Thyroid gland (tissue), 4 donors: ENCODE data around the gene TCOF1. TPM values are rescaled to one million over a fixed set of nuclear protein-coding genes. Genes with fewer than 3 reads are reported as not detected.

Experiments used
- DNase-seq, 2 donors: peaks; one replicate each; pipeline ENCODE4 v3.0.0-alpha.2; 2019
- H3K27ac ChIP-seq, 3 donors: fragments of 200-600 bp; sonication (generic); 1 replicate in 2 of 3; 2 replicates in 1 of 3; pipeline ENCODE4 v1.5.1; 2016 to 2019; ENCODE audit warnings: mild to moderate bottlenecking in 1 of 3, moderate library complexity in 1 of 3
- H3K27me3 ChIP-seq: fragments of 200-600 bp; sonication (generic); one replicate; pipeline ENCODE4 v1.5.1; 2019
- H3K36me3 ChIP-seq, 2 donors: fragments of 200-600 bp; sonication (generic); one replicate each; pipeline ENCODE4 v1.5.1; 2016 to 2019
- H3K4me1 ChIP-seq, 2 donors: fragments of 200-600 bp; sonication (generic); one replicate each; pipeline ENCODE4 v1.5.1; 2017 to 2019
- H3K4me3 ChIP-seq, 3 donors: fragments of 200-600 bp; sonication (generic); replicated peaks in 1 of 3; 1 replicate in 2 of 3; 2 replicates in 1 of 3; pipeline ENCODE4 v1.5.1; 2016; ENCODE audit warnings: mild to moderate bottlenecking in 1 of 3
- H3K9me3 ChIP-seq: fragments of 200-600 bp; sonication (generic); one replicate; pipeline ENCODE4 v1.5.1; 2017
- CTCF ChIP-seq, 6 experiments: fragments of 200-600 bp in 3 of 6; fragments of 450-650 bp in 3 of 6; sonication (generic) in 3 of 6; IDR thresholded peaks; one replicate each; pipeline ENCODE4 v1.5.1; 2016 to 2019; ENCODE audit warnings: antibody characterized with exemption in 6 of 6, mild to moderate bottlenecking in 2 of 6, inconsistent platforms in 1 of 6, moderate library complexity in 1 of 6
- POLR2A ChIP-seq, 2 donors: fragments of 450-650 bp; IDR thresholded peaks; one replicate each; pipeline ENCODE4 v1.6.1; 2017; ENCODE audit warnings: antibody characterized with exemption in 2 of 2, mild to moderate bottlenecking in 2 of 2, moderate library complexity in 1 of 2
- WGBS, 2 donors: methylation state at CpG; one replicate each; pipeline ENCODE4 v1.1.5; 2017; 5-methylcytosine and 5-hydroxymethylcytosine counted together
- intact Hi-C: fragments of 100-400 bp; cut with DNase I; formaldehyde crosslinking; loops from one replicate; pipeline ENCODE4 v1.15.1; 2023
- total RNA-seq, 4 donors: library from RNA; depleted of rRNA; stranded (reverse); fragments of >200 nt; gene quantifications; one replicate each; pipeline ENCODE4 v1.2.3, GENCODE V29; 2016

Gene TCOF1
- total RNA-seq, 4 donors from 2014 or later, result 20.7 to 28.0 (median 25.3) TPM

GRCh38 chr5:150347451-150347850 lies 10.0 kb upstream of the TCOF1 start:
- no peak for DNase-seq
- H3K4me1 ChIP-seq, result no peaks in the 10 kb centered on the region
- H3K27ac ChIP-seq, result no peak overlapping the region
- no peak for TF ChIP-seq POLR2A (IDR thresholded peaks at IDR 0.05)
- TF ChIP-seq CTCF (IDR thresholded peaks at IDR 0.05), result no peak
- WGBS, 2 donors, result 80 to 84% methylated on average over 9 of the region's 9 CpGs
- no peaks in the 10 kb centered on the region for H3K36me3 ChIP-seq
- H3K4me3 ChIP-seq, result no peak overlapping the region
- intact Hi-C loops, result no loop called here
- no peaks in the 10 kb centered on the region for H3K27me3 ChIP-seq
- H3K9me3 ChIP-seq, result no peaks in the 10 kb centered on the region

GRCh38 chr5:150349681-150350275 lies 7.7 kb upstream of the TCOF1 start:
- Histone ChIP-seq H3K4me1 (no peaks in the 10 kb centered on the region), H3K4me3 (no peak overlapping the region), H3K27me3 (no peaks in the 10 kb centered on the region), H3K27ac (no peak overlapping the region), H3K9me3 (no peaks in the 10 kb centered on the region), H3K36me3 (no peaks in the 10 kb centered on the region)
- DNase-seq, result no peak
- TF ChIP-seq CTCF (IDR thresholded peaks at IDR 0.05), result no peak
- intact Hi-C loops, result no loop called here
- WGBS, 2 donors, result 90 to 92% methylated on average over 6 of the region's 6 CpGs

- Histone ChIP-seq H3K4me1 (no peaks in the 10 kb centered on the region), H3K36me3 (no peaks in the 10 kb centered on the region), H3K27me3 (no peaks in the 10 kb centered on the region), H3K4me3 (no peak overlapping the region), H3K9me3 (no peaks in the 10 kb centered on the region), H3K27ac (no peak overlapping the region)
- peak; percentile 50 to 51 for DNase-seq
- TF ChIP-seq CTCF (IDR thresholded peaks at IDR 0.05) (peak in 2 of 6 experiments; percentile 19 to 23), POLR2A (IDR thresholded peaks at IDR 0.05) (no peak)
- intact Hi-C loops, result no loop called here
- 44 to 52% methylated on average over 7 of the region's 7 CpGs for WGBS, 2 donors
Measured at GRCh38 chr5:150350524-150351344, 6.8 kb upstream of the TCOF1 start.

GRCh38 chr5:150352244-150353031 lies 5.1 kb upstream of the TCOF1 start:
- H3K4me3 ChIP-seq, result no peak overlapping the region
- intact Hi-C loops, result no loop called here
- H3K36me3 ChIP-seq, result no peaks in the 10 kb centered on the region
- TF ChIP-seq CTCF (IDR thresholded peaks at IDR 0.05) (no peak), POLR2A (IDR thresholded peaks at IDR 0.05) (no peak)
- DNase-seq, result no peak
- 80 to 83% methylated on average over 6 of the region's 6 CpGs for WGBS, 2 donors
- no peaks in the 10 kb centered on the region for H3K9me3 ChIP-seq
- H3K27me3 ChIP-seq, result no peaks in the 10 kb centered on the region
- no peak overlapping the region for H3K27ac ChIP-seq
- no peaks in the 10 kb centered on the region for H3K4me1 ChIP-seq
